ENCODE results near the gene WASF3.

GRCh38 chr13:26685606-26686005 lies 128.1 kb downstream of the WASF3 start:
- TF ChIP-seq, protein P1, sequence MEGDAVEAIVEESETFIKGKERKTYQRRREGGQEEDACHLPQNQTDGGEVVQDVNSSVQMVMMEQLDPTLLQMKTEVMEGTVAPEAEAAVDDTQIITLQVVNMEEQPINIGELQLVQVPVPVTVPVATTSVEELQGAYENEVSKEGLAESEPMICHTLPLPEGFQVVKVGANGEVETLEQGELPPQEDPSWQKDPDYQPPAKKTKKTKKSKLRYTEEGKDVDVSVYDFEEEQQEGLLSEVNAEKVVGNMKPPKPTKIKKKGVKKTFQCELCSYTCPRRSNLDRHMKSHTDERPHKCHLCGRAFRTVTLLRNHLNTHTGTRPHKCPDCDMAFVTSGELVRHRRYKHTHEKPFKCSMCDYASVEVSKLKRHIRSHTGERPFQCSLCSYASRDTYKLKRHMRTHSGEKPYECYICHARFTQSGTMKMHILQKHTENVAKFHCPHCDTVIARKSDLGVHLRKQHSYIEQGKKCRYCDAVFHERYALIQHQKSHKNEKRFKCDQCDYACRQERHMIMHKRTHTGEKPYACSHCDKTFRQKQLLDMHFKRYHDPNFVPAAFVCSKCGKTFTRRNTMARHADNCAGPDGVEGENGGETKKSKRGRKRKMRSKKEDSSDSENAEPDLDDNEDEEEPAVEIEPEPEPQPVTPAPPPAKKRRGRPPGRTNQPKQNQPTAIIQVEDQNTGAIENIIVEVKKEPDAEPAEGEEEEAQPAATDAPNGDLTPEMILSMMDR (conservative IDR thresholded peaks at IDR 0.05), result no peak
- no peak for TF ChIP-seq EZH2 (IDR thresholded peaks at IDR 0.05; ENCODE audit: low read depth)
